HG02759 (cell line): ENCODE results near the gene POLDIP3.

Experiments used
- ATAC-seq: cut with Tn5 transposase; IDR thresholded peaks from one replicate; pipeline ENCODE4 v1.9.1; 2021; ENCODE audit warnings: mild to moderate bottlenecking, moderate library complexity; ENCODE audit not compliant: unreplicated experiment

POLDIP3 gene, protein sequence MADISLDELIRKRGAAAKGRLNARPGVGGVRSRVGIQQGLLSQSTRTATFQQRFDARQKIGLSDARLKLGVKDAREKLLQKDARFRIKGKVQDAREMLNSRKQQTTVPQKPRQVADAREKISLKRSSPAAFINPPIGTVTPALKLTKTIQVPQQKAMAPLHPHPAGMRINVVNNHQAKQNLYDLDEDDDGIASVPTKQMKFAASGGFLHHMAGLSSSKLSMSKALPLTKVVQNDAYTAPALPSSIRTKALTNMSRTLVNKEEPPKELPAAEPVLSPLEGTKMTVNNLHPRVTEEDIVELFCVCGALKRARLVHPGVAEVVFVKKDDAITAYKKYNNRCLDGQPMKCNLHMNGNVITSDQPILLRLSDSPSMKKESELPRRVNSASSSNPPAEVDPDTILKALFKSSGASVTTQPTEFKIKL

DNA sequence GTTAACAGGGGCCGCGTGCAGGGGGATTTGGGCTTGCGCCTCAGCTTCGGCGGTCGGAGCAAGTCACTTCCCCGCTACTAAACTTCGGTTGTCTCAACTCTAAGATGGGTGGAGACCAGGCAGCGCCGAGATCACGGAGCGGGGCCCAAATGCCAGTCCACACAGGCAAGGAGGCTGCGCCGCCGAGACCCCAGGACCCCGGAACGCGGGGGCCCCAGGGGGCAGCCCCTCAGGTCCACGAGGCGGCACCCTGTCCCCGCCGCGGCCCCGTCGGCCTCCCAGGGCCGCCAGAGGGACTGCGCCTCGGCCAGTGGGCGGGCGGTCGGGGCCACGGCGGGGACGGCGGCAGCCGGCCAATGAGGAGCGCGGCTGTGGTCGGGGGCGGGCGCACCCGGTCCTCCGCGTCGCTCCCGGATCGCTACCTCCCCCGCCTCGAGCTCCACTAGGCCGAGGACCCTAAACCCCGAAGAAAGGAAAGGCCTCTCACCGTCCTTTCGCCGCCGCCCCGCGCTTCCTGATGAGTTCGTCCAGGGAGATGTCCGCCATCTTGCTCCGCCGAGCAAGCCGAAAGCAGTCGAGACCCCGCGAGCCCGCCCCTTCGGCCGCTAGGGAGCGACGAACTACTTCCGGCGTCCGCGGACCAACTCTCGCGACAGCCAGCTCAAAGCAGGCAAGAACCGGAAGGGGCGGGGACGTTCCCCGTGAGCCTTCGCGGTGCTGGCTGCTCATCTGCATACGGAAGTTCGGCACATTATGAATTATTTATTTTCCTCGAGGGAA, at the start of gene POLDIP3:
Gene POLDIP3, minus strand, starts transcription at position 572 of the 780 bp plus-strand sequence. Its CDS starts 26 bp downstream, at position 546.
- ATAC-seq: peak; percentile 74

DNA sequence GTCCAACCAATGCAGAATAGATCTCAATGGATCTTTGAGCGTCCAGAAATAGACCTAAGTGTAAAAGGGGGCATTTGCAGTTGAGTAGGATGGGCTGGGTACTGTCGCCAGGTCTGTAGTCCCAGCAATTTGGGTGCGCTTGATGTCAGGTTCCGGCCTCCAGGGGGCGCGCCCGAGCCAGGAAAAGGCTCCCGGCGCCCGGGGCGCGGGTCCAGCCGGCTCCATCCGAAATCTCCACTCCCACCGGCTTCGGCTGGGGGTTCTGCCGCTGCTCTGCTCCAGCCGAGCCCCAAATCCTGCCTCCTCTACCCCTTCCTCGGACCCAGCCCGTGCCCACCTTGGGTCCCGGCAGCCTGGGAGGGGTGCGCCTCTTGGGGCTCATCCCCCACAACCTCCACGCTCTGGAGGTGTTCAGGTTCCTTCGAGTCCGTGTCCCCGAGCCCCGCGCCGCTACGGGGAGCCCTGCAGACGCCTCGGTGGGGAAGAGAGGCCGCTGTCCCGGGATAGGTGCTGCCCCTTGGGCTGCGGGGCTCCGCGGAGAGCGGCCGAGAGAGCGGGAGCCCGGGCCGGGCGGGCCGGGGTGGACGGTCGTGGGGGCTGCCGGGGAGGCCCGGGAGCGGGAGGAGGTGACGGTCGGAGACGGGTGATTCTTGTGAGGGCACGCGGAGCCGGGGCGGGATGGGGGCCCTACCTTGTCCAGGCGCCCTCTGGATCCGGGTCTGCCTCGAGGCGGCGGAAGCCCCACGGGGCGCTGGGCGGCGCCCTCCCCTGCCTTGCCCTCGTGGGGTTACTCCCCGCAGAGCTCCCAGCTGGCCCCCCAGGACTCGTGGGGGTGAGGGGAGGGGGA, 47.5 kb upstream of the POLDIP3 start:
- ATAC-seq: no peak

DNA sequence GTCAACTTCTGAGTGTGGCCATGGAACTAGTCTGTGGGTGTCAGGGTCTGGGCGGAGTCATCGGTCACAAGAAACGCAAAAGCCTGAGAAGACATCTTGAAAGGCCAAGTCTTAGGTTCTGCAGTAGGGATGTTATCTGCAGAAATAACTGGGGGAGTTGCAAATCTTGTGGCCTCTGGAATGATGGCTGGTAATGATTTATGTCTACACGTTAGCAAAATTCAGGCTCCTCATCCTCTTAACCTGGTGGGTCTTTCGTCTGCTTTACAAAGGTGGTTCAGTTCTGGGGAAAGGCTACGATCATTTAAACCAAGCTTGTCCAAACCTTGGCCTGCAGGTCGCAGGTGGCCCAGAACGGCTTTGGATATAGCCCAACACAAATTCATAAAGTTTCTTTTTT, 41.9 kb upstream of the POLDIP3 start:
- no peak for ATAC-seq

DNA sequence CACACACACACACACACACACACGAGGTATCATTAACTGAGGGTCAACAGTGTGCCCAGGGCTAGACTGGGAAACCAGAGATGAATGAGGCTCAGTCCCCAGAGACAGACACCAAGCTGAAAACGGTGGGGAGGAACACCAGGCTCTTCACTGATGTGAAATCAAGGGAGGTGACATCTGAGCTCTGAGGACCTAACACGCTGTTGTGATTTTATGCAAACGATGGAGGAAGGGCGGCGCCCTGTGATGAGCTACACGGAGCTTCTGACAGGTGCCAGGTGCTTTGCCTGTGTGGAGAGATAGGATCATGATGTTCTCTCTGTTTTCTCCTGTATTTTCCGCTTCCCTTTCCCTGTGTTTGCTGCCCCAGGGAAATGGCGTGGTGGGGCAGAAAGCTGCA, 41.0 kb upstream of the POLDIP3 start:
- peak; percentile 58 for ATAC-seq

DNA sequence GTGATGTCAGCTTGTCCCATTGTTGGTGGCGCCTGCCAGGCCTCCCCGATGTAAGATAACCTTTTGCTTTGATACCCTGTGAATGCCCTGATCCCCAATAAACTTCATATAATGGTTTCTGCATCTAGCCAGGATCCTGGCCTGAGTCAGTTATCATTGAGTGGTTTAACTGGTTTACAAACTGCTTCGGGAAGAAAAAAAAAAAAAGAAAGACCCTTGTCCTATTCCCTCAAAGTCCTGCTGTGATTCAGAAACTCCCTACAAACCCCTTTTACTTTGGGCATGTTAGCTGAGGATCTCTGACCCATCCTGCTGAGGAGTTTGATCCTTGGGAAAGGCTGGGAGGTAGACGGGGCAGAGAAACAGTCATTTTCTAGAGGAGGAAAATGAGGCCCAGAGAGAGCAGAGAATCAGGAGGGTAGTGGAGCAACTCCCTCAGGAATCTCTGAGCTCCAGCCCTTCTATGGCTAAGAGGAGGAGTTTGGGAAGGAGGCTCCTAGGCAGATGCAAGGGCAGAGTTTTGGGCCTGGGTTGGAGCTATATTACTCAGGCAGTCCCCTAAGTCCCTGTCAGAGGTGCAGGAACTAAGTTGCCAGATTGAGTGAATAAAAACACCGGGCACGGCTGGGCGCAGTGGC, 39.9 kb upstream of the POLDIP3 start:
- no peak for ATAC-seq

DNA sequence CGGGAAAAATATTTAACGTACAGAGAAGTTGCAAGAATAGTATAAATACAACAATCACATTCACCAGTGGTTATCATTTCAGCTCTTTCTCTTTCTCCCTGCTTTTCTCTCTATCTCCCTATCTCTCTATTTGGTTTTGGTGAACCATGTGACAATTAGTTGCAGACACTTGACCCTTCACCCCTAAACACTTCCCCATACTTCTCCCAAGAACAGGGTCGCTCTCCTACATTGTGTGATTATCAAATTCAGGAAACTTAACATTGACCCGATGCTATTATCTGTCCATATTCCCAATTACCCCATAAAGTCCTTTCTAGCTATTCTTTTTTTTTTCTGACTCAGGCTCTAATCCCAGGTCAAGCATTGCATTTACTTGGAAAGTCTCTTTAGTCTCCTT, 39.3 kb upstream of the POLDIP3 start:
- no peak for ATAC-seq

DNA sequence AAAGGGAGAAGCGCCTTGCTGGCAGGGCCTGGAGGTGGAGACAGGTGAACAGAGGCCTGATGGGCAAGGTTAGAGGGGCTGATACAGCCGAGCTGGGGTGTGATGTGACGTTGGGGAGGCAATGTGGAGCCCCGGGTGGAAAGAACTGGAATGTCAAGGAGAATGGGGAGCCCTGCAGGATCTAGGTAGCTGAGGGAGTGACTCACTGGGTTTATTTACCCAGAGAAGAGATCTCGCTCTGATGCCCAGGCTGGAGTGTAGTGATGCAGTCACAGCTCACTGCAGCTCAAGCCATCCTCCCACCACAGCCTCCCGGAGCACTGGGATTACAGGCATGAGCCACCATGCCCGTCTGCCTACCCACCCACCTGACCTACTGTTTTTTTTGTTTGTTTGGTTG, 36.5 kb upstream of the POLDIP3 start:
- no peak for ATAC-seq

DNA sequence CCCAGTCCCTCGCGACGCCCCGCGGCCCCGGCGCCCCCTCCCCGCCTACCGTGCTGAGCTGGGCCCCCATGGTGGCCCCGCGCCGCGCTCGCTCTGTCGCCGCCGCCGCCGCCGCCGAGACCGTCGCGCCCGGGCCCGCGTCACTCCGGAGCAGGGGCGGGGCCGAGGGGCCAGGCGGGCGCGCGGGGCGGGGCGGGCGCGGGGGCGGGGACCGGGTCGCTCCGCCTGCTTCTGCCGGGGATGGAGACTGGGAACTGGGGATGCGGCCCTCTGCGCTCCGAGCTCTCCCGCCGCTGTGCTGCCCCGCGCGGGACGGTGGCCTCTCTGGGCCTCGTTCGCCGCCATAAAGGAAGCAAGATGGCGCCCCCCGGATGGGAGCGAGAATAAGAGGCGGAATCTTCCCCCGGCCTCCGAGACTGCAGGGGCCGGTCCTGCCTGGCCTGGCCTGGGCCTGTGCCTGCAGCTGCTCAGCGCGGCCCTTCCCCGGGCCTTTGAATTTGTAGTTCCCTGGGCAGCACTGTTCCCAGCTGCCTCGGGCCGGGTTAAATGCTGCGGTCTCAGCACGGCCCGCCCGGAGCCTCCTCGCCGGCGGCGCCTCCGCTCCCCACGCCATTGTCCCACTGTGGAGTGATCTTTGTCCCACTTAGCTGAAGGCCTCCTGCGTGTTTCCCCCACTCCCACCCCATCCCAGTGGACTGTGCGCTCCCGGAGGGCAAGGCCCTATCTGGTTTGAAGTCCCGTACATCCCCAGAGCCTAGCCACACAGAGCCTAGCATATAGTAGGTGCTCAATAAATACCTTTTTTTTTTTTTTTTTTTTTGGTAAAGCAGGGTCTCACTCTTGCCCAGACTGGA, 34.8 kb upstream of the POLDIP3 start, which contains the start of gene CYB5R3:
Gene CYB5R3, minus strand, starts transcription at position 147 of the 854 bp plus-strand sequence. Its CDS starts 77 bp downstream, at position 70.
- ATAC-seq: peak; percentile 71

DNA sequence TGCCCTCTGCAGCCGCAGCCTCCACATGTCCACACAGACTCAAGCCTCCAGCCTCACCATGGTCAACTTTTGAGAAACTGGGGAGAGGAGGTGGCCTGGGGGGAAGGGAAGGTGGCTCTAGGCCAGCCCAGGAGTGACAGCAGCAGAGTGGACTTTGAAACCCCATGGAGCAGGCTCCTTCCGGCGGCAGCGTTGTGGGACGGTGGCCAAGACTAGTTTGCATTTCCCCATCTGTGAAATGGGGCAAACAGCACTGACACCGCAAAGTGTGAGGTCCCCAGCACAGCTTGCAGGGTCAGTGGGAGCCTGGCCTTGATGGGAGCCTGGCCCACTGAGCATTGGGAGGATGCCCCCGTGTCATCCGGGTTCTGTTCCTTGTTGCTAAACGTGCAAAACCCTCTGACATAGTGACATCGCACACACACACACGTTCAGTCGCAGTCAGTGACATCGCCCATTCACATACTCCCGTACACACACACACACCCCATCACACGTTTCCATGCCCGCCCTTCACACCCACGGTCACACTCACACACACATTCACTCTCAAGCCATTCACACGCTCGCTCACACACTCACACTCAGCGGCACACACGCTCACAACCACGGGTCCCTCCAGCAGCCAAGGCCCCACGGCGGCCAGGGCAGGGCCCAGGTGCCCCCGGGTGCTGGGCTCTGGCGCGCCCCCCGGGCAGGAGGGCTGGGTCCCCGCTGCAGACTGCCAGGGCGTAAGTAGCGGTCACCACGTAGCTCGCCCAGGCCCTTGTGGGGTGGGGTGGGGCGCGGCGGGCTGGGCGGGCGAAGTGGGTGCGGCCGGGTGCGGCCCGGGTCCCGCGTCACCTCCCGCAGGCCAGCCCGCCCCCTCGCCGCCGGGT, 33.9 kb upstream of the POLDIP3 start:
- ATAC-seq: peak; percentile 60

DNA sequence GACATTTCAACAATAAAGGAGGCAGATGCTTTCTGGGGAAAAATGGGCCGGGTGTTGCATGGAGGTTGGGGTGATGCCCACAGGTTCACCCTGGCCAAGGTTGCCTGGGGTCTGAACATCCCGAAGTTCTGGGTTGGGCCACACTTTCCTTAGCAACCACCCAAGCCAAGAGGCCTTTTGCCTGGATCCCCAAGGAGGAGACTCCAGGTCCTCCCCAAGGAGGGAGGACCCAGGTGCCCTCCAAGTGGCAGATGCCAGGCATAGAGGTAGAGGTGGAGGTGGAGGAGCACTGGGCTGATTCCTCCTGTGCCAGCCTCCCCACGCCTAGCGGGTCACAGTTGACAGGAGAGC, 33.3 kb upstream of the POLDIP3 start:
- ATAC-seq: no peak

DNA sequence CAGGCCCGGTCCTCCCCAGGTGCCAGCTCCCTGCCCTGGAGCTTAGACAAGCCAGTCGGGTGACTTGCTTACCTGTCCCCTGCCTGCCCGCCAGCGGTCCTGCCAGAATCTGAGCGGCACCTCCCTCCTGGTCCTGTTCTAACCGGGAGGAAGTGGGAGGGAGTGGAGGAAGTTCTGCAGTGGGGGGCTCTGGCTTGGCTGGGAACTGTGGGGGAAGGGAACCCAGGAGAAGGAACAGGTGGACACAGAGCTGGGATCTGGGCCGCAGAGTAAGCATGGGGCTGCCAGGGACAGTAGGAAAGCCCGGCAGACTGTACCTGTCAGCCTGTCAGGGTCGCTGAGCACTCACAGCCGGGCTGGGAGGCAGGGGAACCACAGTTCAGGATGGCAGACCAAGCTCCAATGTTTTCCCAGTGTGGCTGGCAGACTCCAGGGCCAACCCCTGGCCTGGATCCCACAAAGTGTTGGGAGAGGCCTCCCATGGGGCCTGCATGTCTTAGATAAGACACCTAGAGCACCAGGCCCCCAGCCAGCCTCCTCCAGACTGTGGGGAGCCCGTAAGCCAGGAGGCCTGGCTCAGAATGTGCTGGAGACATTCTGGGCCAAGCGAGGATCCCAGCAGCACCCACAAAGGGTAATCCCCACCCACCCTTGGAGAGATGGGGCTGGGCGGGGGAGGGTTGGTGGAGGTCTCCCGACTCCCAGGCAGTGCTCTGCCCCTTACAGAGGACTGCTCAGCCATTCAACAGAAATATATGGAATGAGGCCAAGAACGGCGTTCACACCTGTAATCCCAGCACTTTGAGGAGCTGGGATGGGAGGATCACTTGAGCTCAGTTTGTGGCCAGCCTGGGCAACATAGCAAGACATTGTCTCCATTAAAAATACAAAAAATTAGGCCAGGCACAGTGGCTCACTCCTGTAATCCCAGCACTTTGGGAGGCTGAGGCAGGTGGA, 32.2 kb upstream of the POLDIP3 start:
- ATAC-seq: no peak

DNA sequence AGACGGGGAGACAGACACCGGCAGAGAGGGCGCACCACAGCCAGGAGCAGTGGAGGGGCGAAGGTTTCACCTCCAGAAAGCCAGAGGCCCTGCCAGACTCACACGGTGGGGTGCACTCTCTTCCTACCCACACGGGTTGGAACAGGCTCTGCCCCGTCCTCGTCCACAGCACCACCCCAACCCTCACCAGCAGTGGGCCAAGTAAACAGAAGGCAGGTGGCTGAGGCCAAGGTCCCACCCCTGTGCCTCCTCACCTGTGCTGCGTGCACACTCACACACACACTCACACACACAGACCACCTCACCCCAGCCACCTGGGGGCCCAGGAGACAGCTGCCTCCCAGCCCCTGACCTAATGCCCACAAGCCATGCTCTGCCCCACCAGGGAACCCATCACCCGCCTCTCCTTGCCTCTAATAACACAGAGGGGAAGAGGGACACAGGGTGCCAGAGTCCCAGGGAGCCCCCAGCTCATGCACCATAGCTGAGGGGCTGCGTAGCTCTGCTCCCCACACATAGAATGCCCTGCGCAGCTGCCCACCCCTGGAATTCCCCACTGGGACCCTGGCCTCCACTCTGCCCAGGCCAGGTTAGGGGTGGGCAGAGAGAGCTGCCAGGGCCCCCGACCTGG, 31.4 kb upstream of the POLDIP3 start:
- ATAC-seq: no peak

DNA sequence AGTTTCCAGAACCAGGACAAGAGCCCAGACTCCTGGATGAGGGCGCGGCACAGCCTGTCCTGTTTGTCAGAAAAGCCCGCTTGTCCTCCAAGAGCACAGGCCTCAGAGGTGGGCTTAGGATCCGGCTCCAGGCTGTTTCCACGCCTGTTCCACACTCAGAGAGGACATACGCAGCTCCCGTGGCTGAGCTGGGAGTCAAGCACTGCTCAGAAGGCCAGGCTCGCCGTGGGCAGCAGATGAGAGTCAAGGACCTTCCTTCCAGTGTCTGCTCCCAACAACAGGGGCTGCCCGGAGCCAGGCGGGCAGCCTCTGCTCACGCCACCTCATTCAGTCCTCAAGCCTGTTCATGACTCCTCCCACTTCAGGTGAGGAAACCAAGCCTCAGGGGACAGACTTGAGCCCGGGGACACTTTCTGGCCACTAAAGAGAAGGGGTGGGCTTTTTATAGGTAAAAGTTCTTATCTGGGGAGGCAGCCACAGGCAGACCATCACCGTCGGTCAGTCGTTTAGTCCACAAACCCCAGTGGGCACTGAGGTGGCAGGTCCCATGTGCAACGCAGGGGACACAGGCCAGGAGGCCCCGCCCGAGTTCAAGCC, 30.8 kb upstream of the POLDIP3 start:
- ATAC-seq: no peak

DNA sequence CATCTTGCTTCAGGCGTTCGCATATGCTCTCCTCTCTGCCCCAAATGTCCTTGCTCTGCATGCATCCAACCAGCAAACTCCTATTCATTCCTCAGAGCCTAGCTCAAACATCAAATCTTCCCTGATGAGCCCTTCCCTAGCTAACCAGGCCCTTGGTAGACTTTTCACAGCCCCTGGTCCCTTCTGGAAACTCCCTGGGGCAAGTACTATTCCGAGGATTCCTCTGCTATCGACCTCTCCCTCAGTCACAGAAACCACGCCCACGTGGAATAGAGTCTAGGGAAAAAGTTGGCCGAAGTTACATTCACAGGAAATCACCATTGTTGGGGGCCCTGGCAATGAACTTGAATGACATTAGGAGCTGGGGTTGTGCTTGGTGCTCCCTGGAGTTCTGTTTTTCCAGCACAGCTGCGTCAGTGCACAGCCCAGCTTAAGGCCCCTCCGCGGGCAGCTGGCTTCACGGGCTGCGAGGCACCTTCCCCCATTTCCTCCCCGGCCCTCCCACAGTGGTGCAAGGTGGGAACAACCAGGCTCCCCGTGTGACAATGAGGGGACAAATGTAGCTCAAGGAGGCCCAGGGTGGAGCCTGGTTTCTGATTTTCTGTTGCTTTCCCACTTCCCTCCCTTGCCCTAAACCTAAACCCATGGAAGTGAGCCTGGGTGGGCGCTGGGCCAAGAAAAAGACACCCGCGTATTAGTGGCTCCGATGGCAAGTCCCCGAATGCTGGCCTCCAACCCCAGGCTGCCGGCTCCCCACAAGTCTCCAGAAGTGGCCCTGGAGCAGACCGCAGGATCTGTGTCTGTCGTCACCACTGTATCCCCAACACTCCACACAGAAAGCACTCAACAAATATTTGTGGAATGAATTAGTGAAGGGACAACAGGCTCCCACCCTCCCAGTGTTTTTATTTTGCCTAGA, 30.0 kb upstream of the POLDIP3 start:
- ATAC-seq: no peak

DNA sequence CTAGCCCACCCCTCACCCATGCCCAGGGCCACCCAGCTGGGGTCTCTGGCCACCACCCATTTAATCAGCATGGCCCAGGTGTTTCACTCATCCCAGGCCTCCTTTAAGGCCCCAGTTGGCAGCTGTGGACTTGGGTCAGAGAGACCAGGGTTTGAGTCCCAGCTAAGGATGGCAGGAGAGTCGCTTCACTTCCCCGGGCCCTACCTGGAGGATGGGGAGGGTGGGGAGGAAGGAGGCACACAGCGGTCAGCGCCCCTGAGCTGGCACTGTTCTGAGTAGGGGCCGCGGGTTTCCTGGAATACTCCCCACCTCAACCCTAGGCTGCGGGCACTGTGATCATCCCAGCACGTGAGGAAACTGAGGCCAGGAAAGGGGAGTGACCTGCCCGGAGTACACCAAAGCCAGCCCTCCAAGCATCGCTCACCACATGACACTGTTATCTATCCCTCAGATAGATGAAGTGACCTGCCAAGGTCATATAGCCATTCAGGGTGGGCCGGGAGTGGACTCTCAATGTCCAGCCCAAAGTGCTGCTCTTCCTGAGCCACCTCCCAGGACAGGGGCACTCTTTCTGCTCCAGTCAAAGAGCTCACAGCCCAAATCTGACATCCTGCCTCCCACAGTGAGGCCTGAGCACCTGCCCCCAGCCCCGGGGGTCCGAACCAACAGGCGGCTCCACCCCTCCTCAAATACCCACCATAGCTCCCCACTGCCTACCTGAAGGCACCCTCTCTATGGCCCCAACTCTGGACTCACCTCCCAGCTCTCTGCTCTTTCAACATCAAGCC, 29.1 kb upstream of the POLDIP3 start:
- no peak for ATAC-seq
